ENCODE results near the gene CDKN1A.

DNA sequence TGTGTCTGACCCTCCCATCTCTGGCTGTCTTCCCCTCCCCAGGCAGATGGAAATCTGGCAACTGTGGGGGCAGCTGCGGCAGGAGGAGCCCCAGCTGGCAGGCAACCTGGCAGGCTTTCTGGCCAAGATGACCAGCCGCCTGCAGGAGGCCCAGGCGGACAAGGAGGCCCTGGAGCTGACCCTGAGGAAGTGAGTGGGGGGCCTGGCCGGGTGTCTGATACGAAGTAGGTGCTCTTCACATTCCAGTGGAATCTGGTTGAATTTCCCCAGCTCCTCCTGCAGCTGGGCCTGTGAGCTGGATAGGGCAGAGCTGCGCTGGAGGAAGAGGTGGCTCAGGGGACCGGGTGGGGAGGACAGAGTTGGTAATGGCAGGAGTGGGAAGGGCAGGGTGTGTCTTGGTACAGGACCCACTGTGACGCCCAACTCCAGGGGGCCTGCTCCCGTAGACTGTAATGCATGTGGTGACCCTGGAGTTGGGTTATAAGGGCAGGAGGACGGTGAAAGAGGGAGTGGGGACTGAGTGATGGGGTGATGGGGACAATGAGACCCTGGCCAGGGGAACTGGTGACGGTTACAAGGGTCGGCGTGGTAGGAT lies 38.8 kb downstream of the CDKN1A start:
- TF ChIP-seq, protein P1, sequence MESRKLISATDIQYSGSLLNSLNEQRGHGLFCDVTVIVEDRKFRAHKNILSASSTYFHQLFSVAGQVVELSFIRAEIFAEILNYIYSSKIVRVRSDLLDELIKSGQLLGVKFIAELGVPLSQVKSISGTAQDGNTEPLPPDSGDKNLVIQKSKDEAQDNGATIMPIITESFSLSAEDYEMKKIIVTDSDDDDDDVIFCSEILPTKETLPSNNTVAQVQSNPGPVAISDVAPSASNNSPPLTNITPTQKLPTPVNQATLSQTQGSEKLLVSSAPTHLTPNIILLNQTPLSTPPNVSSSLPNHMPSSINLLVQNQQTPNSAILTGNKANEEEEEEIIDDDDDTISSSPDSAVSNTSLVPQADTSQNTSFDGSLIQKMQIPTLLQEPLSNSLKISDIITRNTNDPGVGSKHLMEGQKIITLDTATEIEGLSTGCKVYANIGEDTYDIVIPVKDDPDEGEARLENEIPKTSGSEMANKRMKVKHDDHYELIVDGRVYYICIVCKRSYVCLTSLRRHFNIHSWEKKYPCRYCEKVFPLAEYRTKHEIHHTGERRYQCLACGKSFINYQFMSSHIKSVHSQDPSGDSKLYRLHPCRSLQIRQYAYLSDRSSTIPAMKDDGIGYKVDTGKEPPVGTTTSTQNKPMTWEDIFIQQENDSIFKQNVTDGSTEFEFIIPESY (CRISPR knock-in tag; IDR thresholded peaks at IDR 0.05), result no peak
- TF ChIP-seq, protein P2, sequence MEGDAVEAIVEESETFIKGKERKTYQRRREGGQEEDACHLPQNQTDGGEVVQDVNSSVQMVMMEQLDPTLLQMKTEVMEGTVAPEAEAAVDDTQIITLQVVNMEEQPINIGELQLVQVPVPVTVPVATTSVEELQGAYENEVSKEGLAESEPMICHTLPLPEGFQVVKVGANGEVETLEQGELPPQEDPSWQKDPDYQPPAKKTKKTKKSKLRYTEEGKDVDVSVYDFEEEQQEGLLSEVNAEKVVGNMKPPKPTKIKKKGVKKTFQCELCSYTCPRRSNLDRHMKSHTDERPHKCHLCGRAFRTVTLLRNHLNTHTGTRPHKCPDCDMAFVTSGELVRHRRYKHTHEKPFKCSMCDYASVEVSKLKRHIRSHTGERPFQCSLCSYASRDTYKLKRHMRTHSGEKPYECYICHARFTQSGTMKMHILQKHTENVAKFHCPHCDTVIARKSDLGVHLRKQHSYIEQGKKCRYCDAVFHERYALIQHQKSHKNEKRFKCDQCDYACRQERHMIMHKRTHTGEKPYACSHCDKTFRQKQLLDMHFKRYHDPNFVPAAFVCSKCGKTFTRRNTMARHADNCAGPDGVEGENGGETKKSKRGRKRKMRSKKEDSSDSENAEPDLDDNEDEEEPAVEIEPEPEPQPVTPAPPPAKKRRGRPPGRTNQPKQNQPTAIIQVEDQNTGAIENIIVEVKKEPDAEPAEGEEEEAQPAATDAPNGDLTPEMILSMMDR (IDR thresholded peaks at IDR 0.05 in 2 of 3, conservative IDR thresholded peaks at IDR 0.05 in 1 of 3; ENCODE audit: insufficient read depth in 2 of 3, low read depth in 1 of 3, low read length in 3 of 3), result no peak
- no peak for TF ChIP-seq ZNF778 (CRISPR knock-in tag; IDR thresholded peaks at IDR 0.05)
- TF ChIP-seq, protein P3, sequence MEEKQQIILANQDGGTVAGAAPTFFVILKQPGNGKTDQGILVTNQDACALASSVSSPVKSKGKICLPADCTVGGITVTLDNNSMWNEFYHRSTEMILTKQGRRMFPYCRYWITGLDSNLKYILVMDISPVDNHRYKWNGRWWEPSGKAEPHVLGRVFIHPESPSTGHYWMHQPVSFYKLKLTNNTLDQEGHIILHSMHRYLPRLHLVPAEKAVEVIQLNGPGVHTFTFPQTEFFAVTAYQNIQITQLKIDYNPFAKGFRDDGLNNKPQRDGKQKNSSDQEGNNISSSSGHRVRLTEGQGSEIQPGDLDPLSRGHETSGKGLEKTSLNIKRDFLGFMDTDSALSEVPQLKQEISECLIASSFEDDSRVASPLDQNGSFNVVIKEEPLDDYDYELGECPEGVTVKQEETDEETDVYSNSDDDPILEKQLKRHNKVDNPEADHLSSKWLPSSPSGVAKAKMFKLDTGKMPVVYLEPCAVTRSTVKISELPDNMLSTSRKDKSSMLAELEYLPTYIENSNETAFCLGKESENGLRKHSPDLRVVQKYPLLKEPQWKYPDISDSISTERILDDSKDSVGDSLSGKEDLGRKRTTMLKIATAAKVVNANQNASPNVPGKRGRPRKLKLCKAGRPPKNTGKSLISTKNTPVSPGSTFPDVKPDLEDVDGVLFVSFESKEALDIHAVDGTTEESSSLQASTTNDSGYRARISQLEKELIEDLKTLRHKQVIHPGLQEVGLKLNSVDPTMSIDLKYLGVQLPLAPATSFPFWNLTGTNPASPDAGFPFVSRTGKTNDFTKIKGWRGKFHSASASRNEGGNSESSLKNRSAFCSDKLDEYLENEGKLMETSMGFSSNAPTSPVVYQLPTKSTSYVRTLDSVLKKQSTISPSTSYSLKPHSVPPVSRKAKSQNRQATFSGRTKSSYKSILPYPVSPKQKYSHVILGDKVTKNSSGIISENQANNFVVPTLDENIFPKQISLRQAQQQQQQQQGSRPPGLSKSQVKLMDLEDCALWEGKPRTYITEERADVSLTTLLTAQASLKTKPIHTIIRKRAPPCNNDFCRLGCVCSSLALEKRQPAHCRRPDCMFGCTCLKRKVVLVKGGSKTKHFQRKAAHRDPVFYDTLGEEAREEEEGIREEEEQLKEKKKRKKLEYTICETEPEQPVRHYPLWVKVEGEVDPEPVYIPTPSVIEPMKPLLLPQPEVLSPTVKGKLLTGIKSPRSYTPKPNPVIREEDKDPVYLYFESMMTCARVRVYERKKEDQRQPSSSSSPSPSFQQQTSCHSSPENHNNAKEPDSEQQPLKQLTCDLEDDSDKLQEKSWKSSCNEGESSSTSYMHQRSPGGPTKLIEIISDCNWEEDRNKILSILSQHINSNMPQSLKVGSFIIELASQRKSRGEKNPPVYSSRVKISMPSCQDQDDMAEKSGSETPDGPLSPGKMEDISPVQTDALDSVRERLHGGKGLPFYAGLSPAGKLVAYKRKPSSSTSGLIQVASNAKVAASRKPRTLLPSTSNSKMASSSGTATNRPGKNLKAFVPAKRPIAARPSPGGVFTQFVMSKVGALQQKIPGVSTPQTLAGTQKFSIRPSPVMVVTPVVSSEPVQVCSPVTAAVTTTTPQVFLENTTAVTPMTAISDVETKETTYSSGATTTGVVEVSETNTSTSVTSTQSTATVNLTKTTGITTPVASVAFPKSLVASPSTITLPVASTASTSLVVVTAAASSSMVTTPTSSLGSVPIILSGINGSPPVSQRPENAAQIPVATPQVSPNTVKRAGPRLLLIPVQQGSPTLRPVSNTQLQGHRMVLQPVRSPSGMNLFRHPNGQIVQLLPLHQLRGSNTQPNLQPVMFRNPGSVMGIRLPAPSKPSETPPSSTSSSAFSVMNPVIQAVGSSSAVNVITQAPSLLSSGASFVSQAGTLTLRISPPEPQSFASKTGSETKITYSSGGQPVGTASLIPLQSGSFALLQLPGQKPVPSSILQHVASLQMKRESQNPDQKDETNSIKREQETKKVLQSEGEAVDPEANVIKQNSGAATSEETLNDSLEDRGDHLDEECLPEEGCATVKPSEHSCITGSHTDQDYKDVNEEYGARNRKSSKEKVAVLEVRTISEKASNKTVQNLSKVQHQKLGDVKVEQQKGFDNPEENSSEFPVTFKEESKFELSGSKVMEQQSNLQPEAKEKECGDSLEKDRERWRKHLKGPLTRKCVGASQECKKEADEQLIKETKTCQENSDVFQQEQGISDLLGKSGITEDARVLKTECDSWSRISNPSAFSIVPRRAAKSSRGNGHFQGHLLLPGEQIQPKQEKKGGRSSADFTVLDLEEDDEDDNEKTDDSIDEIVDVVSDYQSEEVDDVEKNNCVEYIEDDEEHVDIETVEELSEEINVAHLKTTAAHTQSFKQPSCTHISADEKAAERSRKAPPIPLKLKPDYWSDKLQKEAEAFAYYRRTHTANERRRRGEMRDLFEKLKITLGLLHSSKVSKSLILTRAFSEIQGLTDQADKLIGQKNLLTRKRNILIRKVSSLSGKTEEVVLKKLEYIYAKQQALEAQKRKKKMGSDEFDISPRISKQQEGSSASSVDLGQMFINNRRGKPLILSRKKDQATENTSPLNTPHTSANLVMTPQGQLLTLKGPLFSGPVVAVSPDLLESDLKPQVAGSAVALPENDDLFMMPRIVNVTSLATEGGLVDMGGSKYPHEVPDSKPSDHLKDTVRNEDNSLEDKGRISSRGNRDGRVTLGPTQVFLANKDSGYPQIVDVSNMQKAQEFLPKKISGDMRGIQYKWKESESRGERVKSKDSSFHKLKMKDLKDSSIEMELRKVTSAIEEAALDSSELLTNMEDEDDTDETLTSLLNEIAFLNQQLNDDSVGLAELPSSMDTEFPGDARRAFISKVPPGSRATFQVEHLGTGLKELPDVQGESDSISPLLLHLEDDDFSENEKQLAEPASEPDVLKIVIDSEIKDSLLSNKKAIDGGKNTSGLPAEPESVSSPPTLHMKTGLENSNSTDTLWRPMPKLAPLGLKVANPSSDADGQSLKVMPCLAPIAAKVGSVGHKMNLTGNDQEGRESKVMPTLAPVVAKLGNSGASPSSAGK (IDR thresholded peaks at IDR 0.05), result no peak

All from K562 (cell line).